Esophagus squamous epithelium (tissue), 5 donors: ENCODE data around the gene ARHGAP30. TPM values are rescaled to one million over a fixed set of nuclear protein-coding genes. Genes with fewer than 3 reads are reported as not detected.

ENCODE experiments used
- DNase-seq: peaks from one replicate; lab custom pipeline; 2025; lab: John Stamatoyannopoulos, UW
- H3K27ac ChIP-seq, 4 donors: fragments of 200-600 bp; sonication (generic); one replicate each; pipeline ENCODE4 v1.5.1; 2016 to 2019; ENCODE audit warnings: mild to moderate bottlenecking in 1 of 4
- H3K27me3 ChIP-seq, 4 donors: fragments of 200-600 bp; sonication (generic); 1 replicate in 3 of 4; 2 replicates in 1 of 4; pipeline versions ENCODE4 v1.5.1 to v1.6.0; 2017 to 2021; ENCODE audit warnings: antibody characterized with exemption in 1 of 4
- H3K36me3 ChIP-seq, 3 donors: fragments of 200-600 bp; sonication (generic); one replicate each; pipeline ENCODE4 v1.5.1; 2016 to 2019
- H3K4me1 ChIP-seq, 3 donors: fragments of 200-600 bp; sonication (generic); one replicate each; pipeline ENCODE4 v1.5.1; 2017 to 2019
- H3K4me3 ChIP-seq, 4 donors: fragments of 200-600 bp; sonication (generic); 1 replicate in 3 of 4; 2 replicates in 1 of 4; pipeline ENCODE4 v1.5.1; 2016 to 2019; ENCODE audit warnings: mild to moderate bottlenecking in 2 of 4, moderate library complexity in 1 of 4
- H3K9me3 ChIP-seq, 3 donors: fragments of 200-600 bp; sonication (generic); one replicate each; pipeline ENCODE4 v1.5.1; 2016 to 2019
- POLR2A ChIP-seq, 4 donors: fragments of 450-650 bp; IDR thresholded peaks; one replicate each; pipeline ENCODE4 v1.6.1; 2017; ENCODE audit warnings: antibody characterized with exemption in 4 of 4, mild to moderate bottlenecking in 4 of 4, moderate library complexity in 3 of 4
- WGBS, 2 donors: methylation state at CpG; one replicate each; pipeline ENCODE4 v1.1.5; 2018; 5-methylcytosine and 5-hydroxymethylcytosine counted together
- intact Hi-C: fragments of 100-400 bp; cut with DNase I; formaldehyde crosslinking; loops from one replicate; pipeline ENCODE4 v1.15.0; 2022
- total RNA-seq, 4 donors: library from RNA; depleted of rRNA; stranded (reverse); fragments of >200 nt; gene quantifications; one replicate each; pipeline ENCODE4 v1.1.0, GENCODE V29; 2016
- TF ChIP-seq, protein P1 (sequence below), 6 experiments: fragments of 450-650 bp in 4 of 6; fragments of 200-600 bp in 2 of 6; sonication (generic) in 2 of 6; IDR thresholded peaks; one replicate each; pipeline ENCODE4 v1.5.1; 2016 to 2019; ENCODE audit warnings: antibody characterized with exemption in 6 of 6, mild to moderate bottlenecking in 4 of 6, moderate library complexity in 4 of 6
- donor health status: DM: yes; HTN: yes; CAD: no.

ARHGAP30 gene
- total RNA-seq, 4 donors from 2014 or later, result 2.9 to 13.5 (median 7.4) TPM

DNA sequence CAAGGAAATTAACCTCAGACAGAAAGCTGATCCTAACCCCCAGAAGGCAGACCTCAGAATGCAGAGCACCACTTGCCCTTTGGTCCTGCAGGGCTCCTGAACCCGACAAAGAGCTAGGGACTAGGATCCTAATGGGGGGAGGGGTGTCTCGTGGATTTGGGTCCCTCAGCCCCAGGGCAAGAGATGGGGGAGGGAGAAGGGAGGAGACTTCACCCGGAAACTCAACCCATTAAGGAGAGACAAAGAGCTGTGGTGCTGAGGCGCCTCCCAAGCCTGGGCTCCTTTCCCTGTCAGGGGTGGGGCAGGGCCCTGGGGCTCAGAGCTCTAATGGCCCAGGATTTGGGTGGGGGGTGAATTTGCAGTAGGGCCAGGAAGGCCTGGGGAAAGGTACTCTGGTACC lies 16.8 kb upstream of the ARHGAP30 start:
- WGBS, 2 donors, result 0 to 60% methylated on average over 1 to 2 of the region's 4 CpGs
- peaks cover 26 to 85% (median 30%) of the 10 kb centered on the region in 3 donors for H3K4me1 ChIP-seq
- H3K9me3 ChIP-seq, result no peaks in the 10 kb centered on the region
- H3K27ac ChIP-seq, result peak overlapping the region; percentile 90 to 97 (median 94)
- no peaks in the 10 kb centered on the region for H3K27me3 ChIP-seq
- H3K36me3 ChIP-seq, result no peaks in the 10 kb centered on the region
- H3K4me3 ChIP-seq, result peak overlapping the region; percentile 50 to 65 (median 64)
- peak in 1 of 4 donors; percentile 43 for TF ChIP-seq POLR2A (IDR thresholded peaks at IDR 0.05)
- TF ChIP-seq, protein P1, sequence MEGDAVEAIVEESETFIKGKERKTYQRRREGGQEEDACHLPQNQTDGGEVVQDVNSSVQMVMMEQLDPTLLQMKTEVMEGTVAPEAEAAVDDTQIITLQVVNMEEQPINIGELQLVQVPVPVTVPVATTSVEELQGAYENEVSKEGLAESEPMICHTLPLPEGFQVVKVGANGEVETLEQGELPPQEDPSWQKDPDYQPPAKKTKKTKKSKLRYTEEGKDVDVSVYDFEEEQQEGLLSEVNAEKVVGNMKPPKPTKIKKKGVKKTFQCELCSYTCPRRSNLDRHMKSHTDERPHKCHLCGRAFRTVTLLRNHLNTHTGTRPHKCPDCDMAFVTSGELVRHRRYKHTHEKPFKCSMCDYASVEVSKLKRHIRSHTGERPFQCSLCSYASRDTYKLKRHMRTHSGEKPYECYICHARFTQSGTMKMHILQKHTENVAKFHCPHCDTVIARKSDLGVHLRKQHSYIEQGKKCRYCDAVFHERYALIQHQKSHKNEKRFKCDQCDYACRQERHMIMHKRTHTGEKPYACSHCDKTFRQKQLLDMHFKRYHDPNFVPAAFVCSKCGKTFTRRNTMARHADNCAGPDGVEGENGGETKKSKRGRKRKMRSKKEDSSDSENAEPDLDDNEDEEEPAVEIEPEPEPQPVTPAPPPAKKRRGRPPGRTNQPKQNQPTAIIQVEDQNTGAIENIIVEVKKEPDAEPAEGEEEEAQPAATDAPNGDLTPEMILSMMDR (IDR thresholded peaks at IDR 0.05), result no peak
- DNase-seq, result no peak
- intact Hi-C loops, result no loop called here

DNA sequence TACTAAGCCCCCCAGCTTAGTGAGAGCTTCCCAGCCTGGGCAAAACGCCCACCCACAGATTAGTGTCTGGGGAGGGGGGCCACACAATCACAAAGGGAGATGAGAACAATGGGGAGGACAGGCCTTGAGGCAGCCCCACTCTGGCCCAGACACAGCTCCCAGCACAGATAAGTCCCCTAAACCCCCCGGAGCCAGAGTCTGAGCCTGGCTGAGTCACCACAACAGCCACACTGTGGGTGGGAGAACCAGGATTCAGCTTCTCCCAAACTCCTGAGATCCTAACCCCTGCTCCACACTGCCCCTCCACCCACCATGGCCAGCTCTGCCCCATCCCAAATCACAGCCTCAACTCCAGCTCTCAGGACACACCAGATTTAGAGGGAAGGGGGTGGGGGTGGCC lies 15.5 kb upstream of the ARHGAP30 start:
- peaks cover 0 to 3% (median 0%) of the 10 kb centered on the region in 3 donors for H3K36me3 ChIP-seq
- intact Hi-C loops, result no loop called here
- H3K4me1 ChIP-seq, result peaks cover 33 to 86% (median 34%) of the 10 kb centered on the region in 3 donors
- no peaks in the 10 kb centered on the region for H3K27me3 ChIP-seq
- peak overlapping the region; percentile 89 to 97 (median 94) for H3K27ac ChIP-seq
- no peaks in the 10 kb centered on the region for H3K9me3 ChIP-seq
- TF ChIP-seq POLR2A (IDR thresholded peaks at IDR 0.05), result no peak
- TF ChIP-seq, protein P1 (IDR thresholded peaks at IDR 0.05), result no peak
- WGBS, 2 donors, result 57% methylated on average over 1 of the region's 2 CpGs; no CpG with 5 or more reads in 1 of the 2 donors
- DNase-seq, result no peak
- peak overlapping the region; percentile 50 to 65 (median 64) for H3K4me3 ChIP-seq

DNA sequence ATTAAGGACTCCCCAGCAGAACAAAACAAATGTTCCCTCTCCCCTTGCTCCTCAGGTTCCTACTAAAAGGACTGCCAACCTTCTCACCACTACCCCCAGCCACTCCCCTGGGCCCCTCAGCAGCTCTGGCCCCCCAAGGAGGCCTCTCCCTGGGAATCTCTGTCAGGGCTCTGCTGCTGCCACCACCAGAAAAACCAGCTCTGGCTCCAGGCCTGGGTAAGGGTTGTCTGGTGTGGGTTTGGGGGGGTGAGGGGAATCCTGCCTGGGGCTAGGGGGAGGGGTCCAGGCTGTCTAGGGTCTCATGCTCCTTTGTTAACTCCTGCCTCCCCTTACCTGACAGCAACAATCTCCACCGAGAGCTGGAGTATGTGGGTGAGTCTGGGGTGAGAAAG lies 14.9 kb upstream of the ARHGAP30 start:
- Histone ChIP-seq H3K4me1 (peaks cover 31 to 86% (median 32%) of the 10 kb centered on the region in 3 donors), H3K27me3 (peaks cover 0 to 4% (median 0%) of the 10 kb centered on the region in 4 donors), H3K4me3 (peak overlapping the region; percentile 50 to 65 (median 64)), H3K27ac (peak overlapping the region; percentile 89 to 97 (median 94)), H3K36me3 (peaks cover 0 to 8% (median 0%) of the 10 kb centered on the region in 3 donors), H3K9me3 (no peaks in the 10 kb centered on the region)
- intact Hi-C loops, result no loop called here
- TF ChIP-seq POLR2A (IDR thresholded peaks at IDR 0.05), result no peak
- TF ChIP-seq, protein P1 (IDR thresholded peaks at IDR 0.05), result no peak
- 80% methylated on average over 1 of the region's 1 CpG; no CpG with 5 or more reads in 1 of the 2 donors for WGBS, 2 donors
- DNase-seq, result no peak

DNA sequence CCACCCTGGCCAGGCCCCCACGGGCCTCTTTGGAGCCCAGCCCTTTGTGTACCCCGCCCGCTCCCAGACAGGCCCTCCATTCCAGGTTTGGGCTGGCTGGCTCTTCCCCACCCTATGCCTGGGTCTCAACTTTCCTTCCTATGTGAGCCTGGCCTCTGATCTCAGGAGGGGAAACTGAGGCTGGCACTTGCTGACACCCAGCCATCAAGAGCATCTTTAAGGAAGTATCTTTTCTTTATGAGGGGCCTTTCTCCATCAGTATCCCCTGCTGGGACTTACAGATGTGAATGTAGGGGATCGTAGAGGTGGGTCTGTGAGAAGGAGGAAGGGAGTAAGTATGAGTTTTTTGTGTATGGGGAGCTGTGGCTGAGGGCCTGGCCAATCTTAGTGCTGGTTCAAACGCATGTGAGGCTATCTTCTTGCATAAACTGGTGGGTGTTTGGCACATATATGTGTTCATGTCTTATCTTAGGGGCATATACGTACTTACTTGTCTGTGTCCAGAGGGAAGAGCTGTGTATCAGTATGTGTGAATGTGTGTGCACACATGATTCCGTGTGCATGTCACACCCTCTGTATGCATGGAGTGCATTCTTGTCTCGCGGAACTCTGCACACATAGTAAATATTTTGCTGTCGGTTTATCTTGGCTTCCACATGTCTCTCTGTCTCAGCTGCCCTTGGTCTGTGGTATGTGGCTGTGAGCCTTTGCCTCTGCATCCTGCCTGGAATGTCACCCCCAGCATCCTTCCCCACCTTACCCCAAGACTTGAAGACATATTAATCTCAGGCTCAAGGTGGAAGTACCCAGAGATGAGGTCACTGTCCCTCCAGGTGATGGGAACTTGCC lies 14.3 kb upstream of the ARHGAP30 start:
- no peak for DNase-seq
- Histone ChIP-seq H3K9me3 (no peaks in the 10 kb centered on the region), H3K4me3 (peak overlapping the region; percentile 28 to 65 (median 57)), H3K4me1 (peaks cover 33 to 86% (median 34%) of the 10 kb centered on the region in 3 donors), H3K27ac (peak overlapping the region; percentile 89 to 97 (median 94)), H3K36me3 (peaks cover 0 to 13% (median 0%) of the 10 kb centered on the region in 3 donors), H3K27me3 (peaks cover 0 to 7% (median 0%) of the 10 kb centered on the region in 4 donors)
- WGBS, 2 donors, result 60 to 77% methylated on average over 7 to 10 of the region's 10 CpGs
- TF ChIP-seq, protein P1 (IDR thresholded peaks at IDR 0.05), result no peak
- no peak for TF ChIP-seq POLR2A (IDR thresholded peaks at IDR 0.05)
- intact Hi-C loops, result no loop called here
